NCI-H526 (cell line): ENCODE results near the gene PGAP3.

ENCODE experiments used
- DNase-seq, 2 experiments: peaks; one replicate each; lab custom pipeline; 2025; lab: John Stamatoyannopoulos, UW

The PGAP3 gene

GRCh38 chr17:39659279-39660010, 28.4 kb downstream of the PGAP3 start:
- no peak for DNase-seq

DNA sequence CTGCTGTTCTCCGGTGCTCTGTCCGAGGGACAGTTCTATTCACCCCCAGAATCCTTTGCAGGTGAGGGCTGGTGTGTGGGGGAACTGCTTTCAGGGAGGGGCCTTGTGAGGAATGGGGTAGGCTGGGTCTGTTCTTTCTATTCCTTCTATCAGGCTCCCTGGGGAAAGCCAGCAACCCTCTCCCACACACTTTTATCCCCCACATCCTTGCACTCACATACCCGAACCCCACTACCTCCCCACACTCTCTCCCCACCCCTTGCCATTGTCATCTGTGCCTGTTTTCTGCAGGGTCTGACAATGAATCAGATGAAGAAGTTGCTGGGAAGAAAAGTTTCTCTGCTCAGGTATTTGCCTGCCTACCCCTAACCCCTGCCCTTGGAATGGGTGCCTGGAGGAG, 29.1 kb downstream of the PGAP3 start:
- no peak for DNase-seq

DNA sequence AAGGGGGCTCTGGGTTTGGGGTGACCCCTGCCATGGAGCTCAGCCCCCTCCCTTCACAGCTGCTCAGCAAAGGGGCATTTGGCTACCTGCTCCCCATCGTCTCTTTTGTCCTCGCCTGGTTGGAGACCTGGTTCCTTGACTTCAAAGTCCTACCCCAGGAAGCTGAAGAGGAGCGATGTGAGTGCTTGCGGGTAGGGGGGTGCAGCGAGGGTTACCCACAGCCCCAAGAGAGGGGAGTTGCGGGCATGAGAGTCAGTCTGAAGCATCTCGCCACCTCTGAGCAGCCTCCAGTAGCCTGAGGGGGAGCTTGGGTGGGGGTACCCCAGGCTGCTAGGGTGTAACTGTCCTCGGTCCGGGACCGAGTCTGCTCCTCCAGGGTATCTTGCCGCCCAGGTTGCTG, 29.5 kb downstream of the PGAP3 start:
- no peak for DNase-seq

- DNase-seq, result no peak
These were observed 32.8 kb downstream of the PGAP3 start for GRCh38 chr17:39655105-39655504.

DNA sequence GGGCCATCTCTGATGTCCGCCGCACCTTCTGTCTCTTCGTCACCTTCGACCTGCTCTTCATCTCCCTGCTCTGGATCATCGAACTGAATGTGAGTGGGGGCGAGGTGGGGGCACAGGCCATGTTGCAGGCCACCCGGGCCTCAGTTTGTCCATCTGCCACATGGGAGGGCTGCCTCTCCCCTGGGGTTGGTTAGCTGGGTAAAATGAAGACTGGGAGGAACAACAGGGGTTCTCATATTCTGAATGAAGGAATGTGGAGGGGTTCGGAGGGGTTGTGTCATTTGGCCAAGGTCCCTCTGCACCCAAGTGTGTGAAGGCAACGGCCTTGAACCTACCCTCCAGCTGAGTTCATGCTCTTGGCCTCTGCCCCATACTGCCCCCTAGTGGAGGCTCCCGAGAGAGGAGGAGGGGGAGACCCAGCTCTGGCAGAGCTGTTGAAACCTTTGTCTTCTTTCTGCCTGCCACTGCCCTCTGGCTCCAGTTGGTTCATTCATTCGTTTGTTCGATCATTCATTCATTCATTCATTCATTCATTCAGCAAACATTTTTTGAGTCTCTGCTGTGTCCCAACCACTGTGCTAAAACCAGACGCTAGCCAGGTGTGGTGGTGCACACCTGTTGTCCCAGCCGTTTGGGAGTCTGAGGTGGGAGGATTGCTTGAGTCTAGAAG, 34.1 kb downstream of the PGAP3 start:
- DNase-seq, result peak; percentile 26 to 51

DNA sequence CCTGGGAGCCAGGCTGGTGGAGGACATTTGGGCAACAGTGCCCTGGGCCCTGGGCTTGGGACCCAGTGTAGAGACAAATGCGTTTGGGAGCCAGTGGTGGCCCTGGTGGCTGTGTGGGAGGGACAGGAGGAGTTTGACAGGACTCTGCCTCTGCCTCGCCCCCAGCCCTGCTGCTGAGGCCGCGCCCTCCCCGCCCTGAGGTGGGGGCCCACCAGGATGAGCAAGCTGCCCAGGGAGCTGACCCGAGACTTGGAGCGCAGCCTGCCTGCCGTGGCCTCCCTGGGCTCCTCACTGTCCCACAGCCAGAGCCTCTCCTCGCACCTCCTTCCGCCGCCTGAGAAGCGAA, 34.6 kb downstream of the PGAP3 start:
- DNase-seq, result no peak

DNA sequence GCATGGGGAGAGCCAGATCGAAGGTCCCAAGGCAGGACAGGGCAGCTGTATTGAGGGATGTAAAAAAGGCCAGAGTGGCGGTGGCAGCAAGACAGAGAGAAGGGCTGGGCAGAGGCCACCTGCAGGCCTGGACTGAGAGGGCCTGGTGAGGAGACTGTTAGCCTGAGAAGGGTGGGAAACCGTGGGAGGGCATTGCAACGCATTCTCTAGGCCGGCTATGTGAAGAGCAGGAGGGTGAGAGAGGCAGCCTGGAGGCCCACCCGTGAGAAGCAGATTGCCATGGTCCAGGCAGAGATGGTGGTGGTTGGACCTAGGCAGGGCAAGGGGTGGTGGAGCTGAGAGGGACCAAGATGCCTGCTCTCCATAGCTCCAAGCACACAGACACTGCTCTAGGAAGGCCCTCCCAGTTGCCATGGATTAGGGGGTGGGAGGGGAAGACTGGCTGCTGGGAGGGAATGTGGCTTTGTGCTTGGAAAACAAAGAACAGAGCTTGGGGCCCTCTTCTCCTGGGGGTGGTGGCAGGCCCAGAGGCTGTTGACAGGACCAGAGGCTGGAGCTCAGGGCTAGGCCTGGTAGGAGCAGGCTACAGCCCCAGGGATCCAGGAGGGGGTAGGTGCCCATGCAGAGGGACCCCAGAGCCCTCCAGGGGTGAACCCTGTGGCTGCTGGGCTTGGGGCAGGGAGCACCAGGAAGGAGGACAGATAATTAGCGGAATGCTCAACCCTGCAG, 35.1 kb downstream of the PGAP3 start:
- no peak for DNase-seq

DNA sequence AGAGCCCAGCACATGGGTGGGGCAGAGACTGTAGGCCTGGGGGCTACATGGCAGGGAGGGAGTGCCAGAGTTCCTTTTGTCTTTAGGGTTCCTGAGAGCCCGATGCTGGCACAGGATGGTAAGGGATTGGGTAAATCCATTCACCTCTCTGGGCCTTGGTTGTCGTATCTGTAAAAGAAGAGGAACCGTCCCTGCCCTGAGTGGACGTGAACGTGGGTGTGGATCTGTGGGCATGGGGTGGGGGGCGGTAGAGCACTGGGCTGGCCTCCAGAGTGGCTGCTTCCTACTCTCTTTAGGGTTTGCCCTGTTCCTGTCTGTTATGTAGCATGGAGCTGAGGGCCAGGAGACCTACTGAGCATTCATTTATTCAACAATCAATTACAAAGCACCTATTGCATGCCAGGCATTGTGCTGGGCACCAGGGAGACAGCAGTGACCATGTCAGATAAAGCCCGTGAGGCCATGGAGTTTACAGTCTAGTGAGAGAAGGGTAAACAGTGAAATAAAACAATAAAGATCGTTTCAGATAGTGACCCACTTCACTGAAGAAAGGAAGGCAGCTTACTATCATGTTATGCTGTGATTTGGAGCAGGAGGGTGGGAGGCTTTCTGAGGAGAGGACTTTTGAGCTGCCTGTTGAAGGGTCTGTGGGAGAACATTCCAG, 35.8 kb downstream of the PGAP3 start:
- DNase-seq, result no peak

- DNase-seq, result no peak
These were observed 37.7 kb downstream of the PGAP3 start for GRCh38 chr17:39650121-39650579.

GRCh38 chr17:39648616-39649366, 39.1 kb downstream of the PGAP3 start:
- DNase-seq, result no peak

GRCh38 chr17:39647256-39647655, 40.6 kb downstream of the PGAP3 start:
- DNase-seq, result no peak

- no peak for DNase-seq
These were observed 44.6 kb downstream of the PGAP3 start for GRCh38 chr17:39643271-39643670.

DNA sequence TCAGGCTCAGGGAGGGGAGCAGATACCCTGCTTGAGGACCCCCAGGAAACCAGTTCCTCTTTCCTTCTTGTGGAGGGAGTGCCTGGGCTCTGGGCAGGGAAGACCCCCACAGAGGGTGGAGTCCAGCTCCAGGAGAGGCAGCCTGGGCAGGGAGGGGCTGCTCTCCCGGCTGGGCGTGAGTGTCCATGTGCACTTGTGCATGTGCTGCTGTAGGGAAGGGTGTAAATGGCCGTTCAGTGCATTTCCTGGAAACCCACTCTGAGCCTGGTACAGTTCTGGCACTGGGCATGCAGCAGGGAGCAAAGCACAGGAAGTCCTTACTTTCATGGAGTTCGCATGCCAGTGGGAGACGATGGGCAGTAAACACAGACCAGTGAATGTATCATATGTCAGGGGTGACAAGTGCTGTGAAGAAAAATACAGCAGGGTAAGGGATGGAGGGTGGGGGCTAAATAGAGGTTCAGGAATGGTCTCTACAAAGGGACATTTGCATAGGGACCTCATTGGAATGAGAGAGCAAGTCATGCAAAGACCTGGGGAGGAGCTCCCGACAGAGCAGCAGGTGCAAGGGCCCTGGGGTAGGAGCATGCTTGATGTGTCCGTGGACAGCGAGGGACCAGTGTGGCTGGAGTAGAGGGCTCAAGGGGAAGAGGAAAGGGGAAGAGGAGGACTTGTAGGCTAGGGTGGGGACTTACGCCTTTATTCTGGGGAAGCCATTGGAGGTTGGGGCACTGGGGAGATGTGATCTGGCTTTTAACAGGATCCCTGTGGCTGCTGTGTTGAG, 45.4 kb downstream of the PGAP3 start:
- no peak for DNase-seq

DNA sequence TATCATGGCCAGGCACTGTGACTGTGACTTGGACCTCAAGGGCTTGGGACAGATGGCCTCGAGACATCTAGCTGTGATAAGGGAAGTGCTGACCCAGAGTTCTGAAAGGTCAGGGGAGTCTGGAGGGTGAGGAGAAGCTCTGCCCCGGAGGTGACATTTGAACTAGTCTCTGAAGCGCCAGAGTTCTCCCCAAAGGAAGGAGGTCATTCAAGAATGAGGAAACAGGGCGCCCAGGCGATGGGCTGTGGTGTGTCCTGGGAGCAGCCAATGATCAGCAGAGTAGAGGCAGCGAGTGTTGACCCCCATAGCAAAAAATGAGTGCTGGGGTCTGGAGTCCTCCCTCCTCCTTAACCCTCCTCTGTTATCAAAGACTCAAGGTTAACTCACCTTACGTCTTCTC, 46.0 kb downstream of the PGAP3 start:
- DNase-seq, result no peak

- no peak for DNase-seq
These were observed 46.8 kb downstream of the PGAP3 start for GRCh38 chr17:39641097-39641496.

- DNase-seq, result no peak
These were observed 47.2 kb downstream of the PGAP3 start for GRCh38 chr17:39640591-39641031.

DNA sequence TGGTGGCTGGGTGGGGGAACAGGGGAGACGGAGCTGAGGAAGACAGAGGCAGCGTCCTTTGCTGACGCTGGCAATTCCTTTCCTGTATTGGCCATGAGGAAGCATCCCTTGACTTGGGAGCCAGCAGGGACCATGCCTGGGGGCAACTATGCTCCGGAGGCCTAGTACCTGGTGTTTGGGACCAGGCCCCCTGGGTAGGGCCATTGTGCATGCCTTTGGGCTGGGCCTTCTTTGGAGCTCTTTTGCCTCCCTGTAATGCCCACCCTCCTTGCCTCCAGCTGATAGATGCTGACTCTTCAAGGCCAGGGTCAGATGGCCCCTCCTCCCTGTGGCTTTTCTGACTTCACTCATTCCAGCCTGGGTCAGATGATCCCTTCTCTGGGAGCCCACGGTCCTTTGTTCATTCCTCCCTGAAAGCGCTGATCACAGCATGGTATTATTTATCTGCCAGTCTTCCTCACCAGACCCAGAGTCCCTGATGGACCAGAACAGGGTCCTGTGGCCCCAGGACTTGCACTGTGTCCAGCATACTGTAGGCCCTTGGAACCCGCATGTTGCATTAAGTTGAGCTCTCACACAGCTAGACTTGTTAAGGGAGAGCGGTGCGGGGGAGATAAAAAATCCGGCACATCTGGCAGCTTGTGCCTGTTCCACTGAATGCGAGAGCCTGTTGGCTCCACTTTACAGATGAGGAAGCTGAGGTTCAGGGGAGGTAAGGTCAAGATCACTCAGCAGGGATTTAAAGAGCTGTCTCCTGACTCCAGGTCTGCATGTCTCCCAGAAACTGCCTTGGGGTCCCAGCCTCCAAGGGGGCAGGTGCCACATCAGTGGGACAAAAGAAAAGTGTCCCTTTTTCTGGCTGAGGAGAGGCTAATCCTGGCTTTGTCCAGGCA, 48.0 kb downstream of the PGAP3 start:
- no peak for DNase-seq

- DNase-seq, result no peak
These were observed 48.8 kb downstream of the PGAP3 start for GRCh38 chr17:39639043-39639442.

GRCh38 chr17:39638317-39638716, 49.5 kb downstream of the PGAP3 start:
- DNase-seq, result no peak
